ENCODE data around the gene SHB. TPM values are rescaled to one million over a fixed set of nuclear protein-coding genes. Genes with fewer than 3 reads are reported as not detected.

The SHB gene
- total RNA-seq, 2 experiments from 2014 or later: 2.4 to 2.6 TPM

DNA sequence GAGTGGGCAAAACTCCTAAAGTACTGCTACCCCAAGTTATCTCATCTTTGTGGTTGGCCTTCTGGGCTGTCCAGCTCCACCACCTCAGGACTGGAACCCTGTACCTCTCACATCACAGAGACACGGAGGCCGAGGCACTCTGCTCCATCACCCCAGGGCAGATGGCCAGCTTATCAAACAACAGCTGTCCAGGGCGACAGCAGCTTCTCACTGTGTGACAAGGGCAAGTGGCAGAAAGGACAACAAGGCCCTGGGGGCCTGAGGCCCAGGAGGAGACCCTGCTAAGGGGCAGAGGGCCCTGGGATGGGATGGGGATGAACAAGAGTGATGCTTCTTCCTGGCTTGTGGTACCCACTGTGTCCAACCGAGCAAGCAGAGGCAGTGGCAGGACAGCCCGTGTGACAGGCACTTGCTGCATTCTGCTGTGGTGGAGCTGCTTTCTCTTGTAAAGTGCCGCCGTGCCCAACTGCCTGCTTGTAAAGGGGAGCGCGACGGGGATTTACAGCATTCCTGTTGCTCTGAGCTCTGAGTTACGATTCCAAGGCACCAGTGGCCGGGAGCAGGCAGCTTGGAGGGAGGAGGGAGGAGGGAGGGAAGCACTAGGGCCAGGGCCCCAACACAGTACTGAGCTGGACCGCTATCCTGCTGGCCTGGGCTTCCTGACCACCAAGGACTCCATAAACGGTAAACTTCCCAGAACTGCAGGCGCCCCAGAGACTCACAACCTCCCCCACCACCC is 71.2 kb downstream of the SHB start:
- ChIA-PET CTCF (interaction anchor here (1.5 kb wide), 1 partner anchor 71 kb away, joined by 4 read pairs; the partner anchor contains the start of gene SHB), POLR2A (no interaction called here)

DNA sequence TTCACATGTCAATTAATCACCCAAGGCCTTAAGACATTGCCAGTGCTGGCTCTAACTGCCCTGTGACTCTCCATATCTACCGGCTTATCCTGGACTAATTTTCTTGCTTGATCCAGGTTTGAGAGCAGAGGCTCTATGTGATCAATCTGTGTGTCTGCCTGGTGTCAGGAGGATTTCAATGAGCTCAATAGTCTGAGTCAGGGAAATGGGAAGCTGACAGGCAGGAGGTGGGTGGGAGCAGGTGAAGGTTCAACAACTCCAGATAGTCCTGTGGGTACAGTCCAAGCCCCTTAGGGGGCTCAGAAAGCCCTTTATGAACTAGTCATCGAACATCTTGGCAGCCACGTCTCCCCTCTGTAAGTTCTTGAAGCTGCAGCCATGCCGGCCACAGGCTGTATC is 72.2 kb downstream of the SHB start:
- CTCF ChIA-PET: interaction anchor here (1.5 kb wide), 1 partner anchor 72 kb away, joined by 4 read pairs; the partner anchor contains the start of gene SHB

DNA sequence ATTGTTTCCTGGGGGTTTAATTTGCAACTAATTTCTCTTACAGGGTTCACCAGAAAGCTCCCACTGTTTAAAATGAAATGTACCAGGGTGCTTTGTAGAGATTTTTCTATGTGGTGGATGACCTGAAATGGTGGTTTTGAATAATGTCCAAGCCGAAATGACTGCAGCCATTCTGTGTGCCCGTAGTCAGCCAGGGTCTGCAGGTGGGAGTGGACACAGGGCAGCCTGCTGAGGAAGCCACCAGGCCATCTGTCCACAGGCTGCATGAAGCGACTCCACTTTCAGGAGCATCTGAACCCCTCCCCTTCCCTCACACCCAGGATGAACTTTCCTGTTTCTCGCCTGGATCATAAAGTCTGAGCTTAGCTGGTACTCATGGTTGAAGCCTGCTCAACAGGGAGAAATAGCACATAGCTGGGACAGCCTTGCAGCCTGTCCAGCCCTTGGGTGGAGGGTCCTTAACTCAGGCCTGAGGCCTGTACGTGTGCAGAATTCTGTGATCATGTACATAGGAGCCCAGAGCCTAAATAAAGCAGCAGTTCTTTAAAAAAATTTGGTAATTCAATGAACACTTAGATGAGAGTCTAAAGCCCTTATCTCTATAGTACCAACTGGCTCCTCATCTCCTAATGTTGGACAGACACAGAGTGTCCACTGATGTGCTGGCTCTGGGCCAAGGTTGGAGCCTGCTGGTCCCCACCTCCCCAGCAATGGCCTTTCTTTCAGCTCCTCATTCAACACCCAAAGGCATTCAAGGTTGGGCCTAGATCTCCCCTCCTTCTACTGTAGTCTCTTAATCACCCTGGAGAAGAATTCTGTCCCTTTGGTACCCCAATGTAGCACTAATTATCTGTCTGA is 72.8 kb downstream of the SHB start:
- ChIA-PET POLR2A (no interaction called here), CTCF (interaction anchor here (1.5 to 2.5 kb wide), 2 partner anchors 72 to 82 kb away, joined by 4 to 7 read pairs; partner anchors contain the start of gene SHB)

More for the DNA sequence above, 72.2 kb downstream of the SHB start:
- POLR2A ChIA-PET: no interaction called here

DNA sequence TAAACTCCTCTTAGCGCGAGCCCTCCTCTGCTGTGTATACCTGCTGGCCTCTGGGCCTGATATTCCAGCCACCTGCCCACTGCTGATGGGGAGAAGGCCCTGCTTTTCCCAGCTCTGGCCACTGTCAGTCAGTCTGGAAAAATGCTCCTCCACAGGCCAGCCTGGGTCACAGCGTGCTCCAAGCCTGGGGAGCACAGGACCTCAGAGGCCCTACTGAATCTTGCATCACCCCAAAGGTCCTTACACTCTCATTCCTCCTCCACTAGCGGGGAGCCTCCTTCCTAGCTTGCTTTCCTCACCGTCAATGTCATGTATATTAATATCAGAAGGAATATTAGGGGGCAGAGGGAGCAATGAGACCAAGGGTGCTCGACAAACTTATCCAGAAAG is 73.7 kb downstream of the SHB start:
- CTCF ChIA-PET: interaction anchor here (1.3 to 2.5 kb wide), 2 partner anchors 71 to 81 kb away, joined by 5 to 7 read pairs; no protein-coding TSS in a partner anchor
- POLR2A ChIA-PET: no interaction called here

DNA sequence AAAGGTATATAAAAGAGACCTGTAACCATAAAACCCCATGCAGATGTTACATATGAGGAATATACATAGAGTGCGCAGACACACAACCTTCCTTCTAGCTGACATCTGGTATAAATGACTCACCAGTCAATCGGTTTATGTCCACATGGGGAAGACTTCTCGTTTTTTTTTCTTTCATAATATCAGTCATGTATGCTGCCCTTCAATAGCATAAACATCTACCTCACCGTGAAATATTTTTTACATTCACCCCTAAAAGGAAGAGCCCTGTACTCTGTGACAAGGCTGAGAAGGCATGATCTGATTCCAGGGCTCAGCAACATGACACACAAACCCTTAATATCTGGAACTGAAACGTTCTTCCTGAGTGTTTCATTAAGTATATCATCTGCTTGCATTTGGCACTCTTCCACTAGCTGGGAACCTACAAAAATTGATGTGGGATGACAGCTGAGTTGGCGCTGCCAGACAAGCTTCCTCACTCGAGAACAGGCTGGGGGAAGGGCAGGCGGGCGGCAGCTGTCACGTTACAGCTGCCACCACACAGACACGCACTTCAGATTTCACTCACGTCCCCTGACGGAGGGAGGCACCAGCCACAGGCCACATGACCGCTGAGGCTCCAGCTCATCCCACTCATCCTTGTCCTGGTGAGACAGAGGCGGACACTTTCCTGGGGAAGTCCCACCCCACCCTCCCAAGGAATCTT is 74.2 kb downstream of the SHB start:
- CTCF ChIA-PET: interaction anchor here (1.3 to 2.5 kb wide), 2 partner anchors 71 to 81 kb away, joined by 5 to 7 read pairs; no protein-coding TSS in a partner anchor
- POLR2A ChIA-PET: no interaction called here

DNA sequence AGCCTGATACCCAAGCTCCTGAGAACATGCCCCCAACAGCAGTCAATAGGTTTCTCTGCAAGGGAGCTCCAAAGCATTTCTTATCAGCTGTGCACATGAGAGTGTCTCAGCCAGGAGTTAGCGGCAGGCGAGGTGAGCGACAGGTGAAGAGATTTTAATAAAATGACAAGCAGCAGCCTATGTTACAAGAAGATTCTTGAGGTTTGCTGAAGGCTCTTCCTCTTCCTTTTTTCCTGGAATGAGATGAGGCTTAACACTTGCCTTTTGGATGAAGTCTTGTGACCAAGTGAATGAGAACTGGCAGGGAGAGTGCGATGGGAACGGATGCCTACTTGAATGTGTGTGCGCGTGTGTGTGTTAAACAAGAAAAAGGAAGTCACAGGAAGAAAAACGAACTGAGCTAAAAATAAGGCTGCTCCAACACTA is 76.1 kb downstream of the SHB start:
- CTCF ChIA-PET: no interaction called here

DNA sequence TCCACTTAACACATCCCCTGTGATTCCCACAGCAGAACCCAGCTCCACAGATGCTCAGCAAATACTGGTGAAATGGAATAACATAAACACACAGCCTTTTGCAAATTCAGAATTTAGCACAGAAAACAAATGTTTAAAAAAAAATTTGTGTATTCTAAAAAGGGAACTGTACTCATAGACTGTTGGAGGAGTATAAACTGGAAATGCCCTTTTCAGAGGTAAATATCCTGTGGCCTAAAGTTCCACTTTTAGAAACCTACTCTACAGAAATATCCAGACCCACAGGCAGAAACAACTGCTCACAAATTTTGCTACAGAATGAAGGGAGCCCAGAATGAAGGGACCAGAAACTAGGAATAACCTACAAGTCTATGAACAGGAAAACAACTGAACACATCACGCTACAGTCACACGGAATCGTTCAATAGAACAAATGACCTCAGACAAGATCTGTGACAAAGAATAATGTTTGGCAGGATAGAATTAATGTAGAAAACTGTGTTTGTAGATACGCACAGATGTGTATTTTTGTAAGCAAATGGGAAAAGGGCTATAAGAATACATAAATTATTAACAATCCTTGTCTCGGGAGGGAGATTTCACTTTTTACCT is 78.5 kb downstream of the SHB start:
- ChIA-PET POLR2A (no interaction called here), CTCF (no interaction called here)

More for the DNA sequence above, 76.1 kb downstream of the SHB start:
- POLR2A ChIA-PET: no interaction called here

DNA sequence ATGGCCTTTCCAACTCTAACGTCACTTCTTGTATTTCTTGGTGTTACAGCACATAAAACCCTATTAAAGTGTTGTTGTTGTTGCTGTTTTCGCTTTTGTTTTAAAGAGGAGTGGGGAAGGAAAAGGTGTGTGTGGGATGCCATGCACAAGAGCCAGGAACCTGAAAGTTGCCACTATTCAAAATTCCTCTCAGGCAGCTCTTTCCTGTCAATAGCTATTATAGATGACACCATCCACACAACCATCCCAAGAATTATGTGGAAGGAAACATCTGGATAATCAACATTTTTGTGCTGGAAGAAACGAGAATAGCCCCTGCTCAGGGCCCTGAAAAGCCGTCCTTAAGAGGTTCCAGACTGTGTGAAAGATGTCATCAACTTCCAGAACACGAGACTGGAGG is 79.3 kb downstream of the SHB start:
- CTCF ChIA-PET: no interaction called here
- POLR2A ChIA-PET: no interaction called here

DNA sequence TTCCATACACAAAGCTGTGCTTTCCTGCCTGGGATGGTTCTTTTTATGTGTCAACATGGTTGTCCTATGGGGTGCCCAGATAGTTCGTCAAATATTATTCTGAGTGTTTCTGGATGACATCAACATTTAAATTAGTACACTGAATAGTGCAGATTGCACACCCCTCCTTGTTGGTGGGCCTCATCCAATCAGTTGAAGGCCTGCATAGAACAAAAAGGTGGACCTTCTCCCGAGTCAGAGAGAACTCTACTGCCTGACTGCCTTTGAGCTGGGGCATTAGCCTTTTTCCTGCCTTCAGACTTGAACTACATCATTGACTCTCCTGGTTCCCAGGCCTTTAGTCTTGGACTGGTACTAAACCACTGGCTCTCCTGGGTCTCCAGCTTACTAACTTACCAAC is 80.4 kb downstream of the SHB start:
- CTCF ChIA-PET: no interaction called here
- POLR2A ChIA-PET: no interaction called here

DNA sequence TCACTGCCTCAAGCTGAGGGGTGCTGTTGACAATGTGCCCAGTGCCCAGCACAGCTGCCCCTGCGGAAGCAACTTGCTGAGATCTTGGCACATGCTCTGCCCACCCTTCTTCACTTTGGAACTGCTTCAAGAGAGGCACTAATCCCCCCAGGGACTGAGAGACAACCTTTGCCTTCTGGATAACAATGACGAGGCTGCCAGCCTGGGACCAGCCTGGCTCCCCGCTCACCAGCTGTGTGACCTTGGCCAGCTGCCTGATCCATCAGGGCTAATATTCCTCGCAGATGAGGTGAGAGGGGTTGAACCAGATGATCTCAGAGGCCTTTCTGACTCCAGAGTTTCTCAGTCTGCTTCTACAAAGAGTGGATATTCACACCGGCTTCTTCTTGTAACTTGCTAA is 81.0 kb downstream of the SHB start:
- POLR2A ChIA-PET: no interaction called here
- CTCF ChIA-PET: no interaction called here

DNA sequence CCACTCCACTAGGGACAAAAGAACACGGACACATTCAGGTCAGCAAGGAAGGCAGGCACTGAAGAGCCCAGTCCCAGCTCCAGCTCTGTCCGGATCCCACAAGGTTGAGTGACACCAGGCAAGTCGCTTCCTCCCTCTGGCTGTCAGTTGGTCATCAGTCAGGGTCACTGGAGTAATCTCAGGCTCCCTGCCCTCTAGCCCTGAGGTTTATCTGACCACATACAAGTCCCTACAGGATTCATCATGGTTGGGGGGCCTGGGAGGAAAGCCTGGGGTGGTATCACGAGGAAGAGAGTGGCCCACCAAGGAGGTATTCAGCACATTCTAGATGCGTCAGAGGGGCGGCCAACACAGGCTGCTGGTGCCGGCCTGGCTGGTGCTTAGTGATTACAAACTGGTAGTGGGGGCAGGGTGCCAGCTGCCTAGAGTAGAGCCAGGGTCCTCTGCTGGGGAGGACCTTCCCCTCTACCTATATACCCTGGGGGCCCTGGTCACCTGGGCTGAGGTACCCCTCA is 81.5 kb downstream of the SHB start:
- ChIA-PET POLR2A (no interaction called here), CTCF (no interaction called here)

DNA sequence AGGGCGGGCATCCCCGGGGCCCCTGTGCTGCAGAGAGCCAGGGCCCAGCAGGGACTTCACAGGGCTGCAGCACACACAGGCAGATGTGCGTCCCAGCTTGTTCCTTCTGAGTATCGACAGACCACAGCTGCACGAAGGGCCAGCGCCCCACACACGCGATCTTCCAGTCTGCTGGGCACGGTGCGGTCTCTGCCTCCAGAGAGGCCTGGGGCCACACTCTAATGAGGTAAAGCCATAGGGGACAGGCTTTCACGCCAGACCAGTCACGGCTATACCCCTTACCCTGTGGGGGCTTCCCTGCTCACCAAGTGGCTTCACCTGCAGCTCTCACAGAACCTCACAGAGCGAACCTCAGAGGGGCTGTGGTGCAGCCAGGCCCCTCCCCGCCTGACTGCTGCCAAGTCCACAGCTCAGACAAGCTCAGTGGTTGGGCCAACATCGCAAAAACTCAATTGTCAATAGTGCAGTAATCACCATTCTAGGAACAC is 82.2 kb downstream of the SHB start:
- ChIA-PET POLR2A (no interaction called here), CTCF (no interaction called here)

DNA sequence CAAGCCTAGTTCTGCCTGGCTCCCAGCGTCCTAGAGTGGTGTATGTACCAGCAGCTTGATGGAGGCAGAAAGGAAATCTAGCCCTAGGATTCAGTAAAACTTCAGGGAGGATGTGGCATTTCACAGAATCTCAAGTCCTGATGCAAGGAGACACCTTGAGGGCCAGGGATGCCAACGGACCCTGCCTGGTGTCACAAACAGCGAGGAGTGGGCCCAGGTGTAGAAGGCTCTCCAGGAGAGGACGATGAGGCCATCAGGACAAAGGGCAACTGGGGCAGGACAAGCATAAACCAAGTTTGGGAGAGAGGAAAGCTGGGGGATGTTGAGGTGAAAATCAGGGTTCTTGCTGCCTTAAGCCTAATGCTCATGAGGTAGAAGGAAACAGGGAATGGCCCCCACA is 83.0 kb downstream of the SHB start:
- ChIA-PET POLR2A (no interaction called here), CTCF (no interaction called here)

DNA sequence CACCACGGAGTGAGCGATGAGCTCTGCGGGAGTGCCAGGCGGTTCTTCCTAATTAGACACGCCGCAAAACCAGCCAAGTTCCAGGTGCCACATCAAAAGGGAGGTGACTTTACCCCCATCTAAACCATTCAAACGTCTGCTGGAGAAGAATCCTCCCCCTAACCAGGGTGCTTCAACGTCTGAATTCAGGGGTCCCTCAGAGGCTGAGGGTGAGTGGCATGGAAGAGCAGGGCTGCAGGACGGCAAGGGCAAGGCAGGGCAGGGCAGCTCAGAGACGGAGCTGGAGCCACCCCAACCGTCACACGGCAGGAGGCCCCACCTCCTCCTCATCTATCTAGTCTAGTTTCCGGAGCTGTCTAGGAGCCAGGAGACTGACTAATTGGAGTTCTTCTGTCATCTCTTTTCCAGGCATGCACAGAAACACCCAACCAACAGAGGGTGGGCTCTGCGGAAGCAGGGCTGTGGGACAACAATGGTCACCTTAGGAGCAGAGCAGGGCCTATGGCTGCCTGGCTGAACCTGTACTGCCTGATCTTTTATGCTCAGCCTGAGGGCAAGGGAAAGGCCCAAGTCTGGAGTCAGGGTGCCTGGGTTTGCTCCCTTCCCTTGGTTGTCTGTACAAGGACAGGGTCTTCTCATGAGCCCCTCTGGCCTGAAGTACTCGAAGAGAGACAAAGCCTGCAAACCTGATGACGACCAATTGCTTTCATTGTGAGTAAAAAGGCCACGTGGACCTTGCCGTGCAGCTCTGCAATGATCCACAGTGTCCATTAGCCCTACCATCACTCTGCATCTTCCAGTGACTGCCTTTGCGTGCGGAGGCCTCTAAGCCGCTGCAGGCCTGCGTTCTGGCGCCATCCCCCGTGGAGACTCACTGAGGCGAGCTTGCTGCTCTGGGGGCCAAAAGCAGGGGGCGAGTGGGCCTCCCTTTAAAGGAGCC is 84.1 kb downstream of the SHB start:
- CTCF ChIA-PET: no interaction called here

DNA sequence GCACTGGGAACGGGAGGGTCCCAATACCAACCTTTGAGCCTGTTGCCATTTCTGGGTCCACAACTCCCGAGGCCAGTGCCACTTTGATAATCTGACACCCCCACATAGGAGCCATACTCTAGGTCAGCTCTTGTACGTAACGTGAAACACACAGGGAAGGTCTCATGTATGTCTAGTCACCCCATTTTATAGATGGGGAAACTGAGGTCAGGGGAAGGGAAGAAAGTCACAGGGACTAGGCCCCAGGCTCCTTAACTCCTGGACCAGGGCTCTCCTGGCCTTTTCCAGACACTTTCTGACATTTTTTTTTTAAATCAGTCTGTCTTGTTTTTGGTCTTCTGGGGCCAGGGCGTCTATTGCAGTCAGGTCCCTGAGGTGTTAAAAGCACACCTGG is 84.8 kb downstream of the SHB start:
- ChIA-PET POLR2A (no interaction called here), CTCF (no interaction called here)

More for the DNA sequence above, 84.1 kb downstream of the SHB start:
- POLR2A ChIA-PET: no interaction called here

DNA sequence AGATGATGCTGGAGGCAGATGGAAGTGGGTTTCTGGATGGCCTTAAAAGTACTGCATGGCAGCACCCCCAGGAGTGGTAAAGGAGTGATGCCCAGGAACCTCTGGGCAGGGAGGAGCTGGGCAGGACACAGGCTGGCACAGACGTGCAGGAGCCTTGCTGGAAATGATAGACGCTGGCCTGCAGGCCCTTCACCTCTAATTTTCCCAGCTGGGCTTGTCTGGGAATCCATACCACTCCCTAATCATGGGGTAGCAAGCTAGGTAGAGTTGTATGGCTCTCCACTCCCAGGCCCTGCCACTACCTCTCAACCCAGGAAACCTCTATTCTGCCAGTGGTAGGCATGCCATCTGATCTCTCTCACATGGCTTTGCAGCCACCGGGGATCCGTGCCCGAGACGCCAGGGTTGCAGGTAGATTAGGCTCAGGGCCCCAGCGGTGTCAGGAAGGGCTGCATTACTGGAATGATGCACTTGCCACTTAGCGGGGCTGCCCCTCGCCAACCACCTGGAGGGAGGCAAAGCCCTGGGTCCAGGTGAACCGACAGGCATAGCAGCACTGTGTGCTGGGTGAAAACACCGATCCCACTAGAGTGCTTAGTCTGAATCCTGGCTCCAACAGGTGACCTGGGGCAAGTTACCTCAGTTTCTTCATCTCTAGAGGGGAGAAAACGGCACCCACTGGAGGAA is 85.5 kb downstream of the SHB start:
- CTCF ChIA-PET: no interaction called here
- POLR2A ChIA-PET: no interaction called here

DNA sequence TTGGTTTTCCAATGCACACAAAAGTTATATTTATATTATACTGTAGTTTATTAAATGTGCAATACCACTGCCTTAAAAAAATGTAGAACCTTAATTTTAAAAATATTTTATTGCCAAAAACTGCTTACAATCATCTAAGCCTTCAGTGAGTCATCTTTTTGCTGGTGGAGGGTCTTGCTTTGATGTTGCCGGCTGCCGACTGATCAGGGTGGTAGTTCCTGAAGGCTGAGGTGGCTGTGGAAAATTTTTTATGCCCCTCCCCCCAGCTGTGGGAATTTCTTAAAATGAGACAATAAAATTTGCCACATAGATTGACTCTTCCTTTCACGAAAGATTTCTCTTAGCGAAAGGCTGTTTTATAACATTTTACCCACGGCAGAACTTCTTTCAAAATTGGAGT is 89.2 kb downstream of the SHB start:
- ChIA-PET POLR2A (no interaction called here), CTCF (no interaction called here)

DNA sequence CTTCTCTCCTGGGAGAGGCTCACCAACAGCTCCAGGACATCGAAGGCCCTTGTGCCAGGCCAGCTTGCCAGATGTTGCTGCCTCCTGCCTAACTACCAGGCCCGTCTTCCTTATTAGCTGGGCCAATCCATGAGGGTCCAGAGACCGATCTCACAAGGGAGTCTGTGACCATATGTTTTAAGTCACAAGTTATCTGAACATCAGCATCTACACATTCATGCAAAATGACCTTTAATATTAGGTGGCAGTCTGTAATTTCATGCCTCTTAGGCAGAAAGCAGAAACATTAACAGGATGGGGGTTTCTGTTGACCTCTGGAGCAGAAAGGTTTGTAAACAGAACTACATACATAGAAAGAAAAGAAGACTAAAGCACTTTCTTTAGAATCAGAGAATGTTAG is 90.0 kb downstream of the SHB start:
- ChIA-PET POLR2A (no interaction called here), CTCF (no interaction called here)
